Measurements from ENCODE around the gene TSEN2. TPM values are rescaled to one million over a fixed set of nuclear protein-coding genes. Genes with fewer than 3 reads are reported as not detected.

TSEN2 gene
- total and polyA plus RNA-seq, 5 donors from 2014 or later: 7.8 to 14.9 (median 9.6) TPM

GRCh38 chr3:12560505-12561190 is 76.4 kb downstream of the TSEN2 start:
- peak overlapping the region; percentile 1 to 90 (median 86) for H3K27ac Mint-ChIP-seq
- peak overlapping the region; percentile 40 for H3K4me3 ChIP-seq (ENCODE audit: low read depth, low read length)

GRCh38 chr3:12561397-12561796 is 77.1 kb downstream of the TSEN2 start:
- DNase-seq (no peak), ATAC-seq (ENCODE audit: low read depth in 2 of 2) (no peak)
- peaks cover 41 to 76% (median 60%) of the 10 kb centered on the region in 4 donors for H3K4me1 Mint-ChIP-seq
- H3K36me3 Mint-ChIP-seq: peaks cover 19% of the 10 kb centered on the region
- Histone ChIP-seq H3K27me3 (ENCODE audit: control insufficient read depth, insufficient read depth, low read length) (no peaks in the 10 kb centered on the region), H3K4me3 (ENCODE audit: low read depth, low read length) (no peak overlapping the region), H3K4me1 (ENCODE audit: control insufficient read depth, insufficient read depth, low read length, poor library complexity, severe bottlenecking) (peaks cover 54% of the 10 kb centered on the region), H3K9me3 (ENCODE audit: control insufficient read depth in 2 of 2, low read length in 2 of 2) (peaks cover 0 to 9% of the 10 kb centered on the region in 2 experiments), H3K36me3 (ENCODE audit: control insufficient read depth, insufficient read depth, low read length) (peaks cover 7% of the 10 kb centered on the region), H3K27ac (ENCODE audit: insufficient read depth, low read length, poor library complexity, severe bottlenecking) (peak overlapping the region; percentile 19)
- H3K27ac Mint-ChIP-seq: peak overlapping the region in 2 of 3 donors; percentile 86 to 90
- peak overlapping the region in 3 of 4 donors; percentile 33 to 58 (median 42) for H3K4me3 Mint-ChIP-seq
- H3K27me3 Mint-ChIP-seq: peaks cover 4% of the 10 kb centered on the region
- peaks cover 0 to 13% (median 3%) of the 10 kb centered on the region in 7 donors for H3K9me3 Mint-ChIP-seq

More at GRCh38 chr3:12560505-12561190, 76.4 kb downstream of the TSEN2 start:
- Mint-ChIP-seq H3K36me3 (peaks cover 14% of the 10 kb centered on the region), H3K9me3 (peaks cover 0 to 9% (median 3%) of the 10 kb centered on the region in 7 donors), H3K27me3 (peaks cover 11% of the 10 kb centered on the region), H3K4me3 (peak overlapping the region; percentile 41 to 64 (median 50)), H3K4me1 (peaks cover 40 to 79% (median 59%) of the 10 kb centered on the region in 4 donors)
- H3K4me1 ChIP-seq (ENCODE audit: control insufficient read depth, insufficient read depth, low read length, poor library complexity, severe bottlenecking): peaks cover 60% of the 10 kb centered on the region
- no peak overlapping the region for H3K27ac ChIP-seq (ENCODE audit: insufficient read depth, low read length, poor library complexity, severe bottlenecking)
- DNase-seq: peak in 2 of 3 donors; percentile 35 to 64
- ATAC-seq (ENCODE audit: low read depth in 2 of 2): no peak
- peaks cover 0 to 3% of the 10 kb centered on the region in 2 experiments for H3K9me3 ChIP-seq (ENCODE audit: control insufficient read depth in 2 of 2, low read length in 2 of 2)
- peaks cover 4% of the 10 kb centered on the region for H3K36me3 ChIP-seq (ENCODE audit: control insufficient read depth, insufficient read depth, low read length)
- no peaks in the 10 kb centered on the region for H3K27me3 ChIP-seq (ENCODE audit: control insufficient read depth, insufficient read depth, low read length)

- Mint-ChIP-seq H3K9me3 (peaks cover 0 to 15% (median 4%) of the 10 kb centered on the region in 7 donors), H3K27ac (peak overlapping the region in 1 of 3 donors; percentile 16), H3K27me3 (no peaks in the 10 kb centered on the region), H3K4me3 (no peak overlapping the region), H3K4me1 (peaks cover 45 to 71% (median 62%) of the 10 kb centered on the region in 4 donors), H3K36me3 (peaks cover 24% of the 10 kb centered on the region)
- Histone ChIP-seq H3K27me3 (ENCODE audit: control insufficient read depth, insufficient read depth, low read length) (no peaks in the 10 kb centered on the region), H3K9me3 (ENCODE audit: control insufficient read depth in 2 of 2, low read length in 2 of 2) (peaks cover 0 to 15% of the 10 kb centered on the region in 2 experiments), H3K4me1 (ENCODE audit: control insufficient read depth, insufficient read depth, low read length, poor library complexity, severe bottlenecking) (peaks cover 46% of the 10 kb centered on the region), H3K27ac (ENCODE audit: insufficient read depth, low read length, poor library complexity, severe bottlenecking) (no peak overlapping the region), H3K4me3 (ENCODE audit: low read depth, low read length) (peak overlapping the region; percentile 16), H3K36me3 (ENCODE audit: control insufficient read depth, insufficient read depth, low read length) (peaks cover 7% of the 10 kb centered on the region)
- ATAC-seq (ENCODE audit: low read depth in 2 of 2) (no peak), DNase-seq (no peak)
Observed at GRCh38 chr3:12562451-12562850, 78.2 kb downstream of the TSEN2 start.

GRCh38 chr3:12566976-12567375 is 82.7 kb downstream of the TSEN2 start:
- H3K4me1 Mint-ChIP-seq: peaks cover 20 to 41% (median 35%) of the 10 kb centered on the region in 4 donors
- H3K27ac Mint-ChIP-seq: no peak overlapping the region
- peaks cover 57% of the 10 kb centered on the region for H3K36me3 Mint-ChIP-seq

GRCh38 chr3:12568747-12569146 is 84.5 kb downstream of the TSEN2 start:
- no peak for ATAC-seq (ENCODE audit: low read depth in 2 of 2)
- Mint-ChIP-seq H3K27ac (peak overlapping the region in 2 of 3 donors; percentile 62 to 67), H3K36me3 (peaks cover 63% of the 10 kb centered on the region)

More at GRCh38 chr3:12566976-12567375, 82.7 kb downstream of the TSEN2 start:
- no peak for ATAC-seq (ENCODE audit: low read depth in 2 of 2)
- no peak overlapping the region for H3K27ac ChIP-seq (ENCODE audit: insufficient read depth, low read length, poor library complexity, severe bottlenecking)
- no peak overlapping the region for H3K4me3 ChIP-seq (ENCODE audit: low read depth, low read length)
- no peaks in the 10 kb centered on the region for H3K27me3 Mint-ChIP-seq
- DNase-seq: no peak
- H3K9me3 ChIP-seq (ENCODE audit: control insufficient read depth in 2 of 2, low read length in 2 of 2): peaks cover 0 to 15% of the 10 kb centered on the region in 2 experiments
- peak overlapping the region in 1 of 4 donors; percentile 18 for H3K4me3 Mint-ChIP-seq
- no peaks in the 10 kb centered on the region for H3K27me3 ChIP-seq (ENCODE audit: control insufficient read depth, insufficient read depth, low read length)
- peaks cover 40% of the 10 kb centered on the region for H3K36me3 ChIP-seq (ENCODE audit: control insufficient read depth, insufficient read depth, low read length)
- peaks cover 0 to 18% (median 4%) of the 10 kb centered on the region in 7 donors for H3K9me3 Mint-ChIP-seq
- H3K4me1 ChIP-seq (ENCODE audit: control insufficient read depth, insufficient read depth, low read length, poor library complexity, severe bottlenecking): peaks cover 2% of the 10 kb centered on the region

GRCh38 chr3:12569836-12570235 is 85.6 kb downstream of the TSEN2 start:
- H3K4me1 Mint-ChIP-seq: peaks cover 16 to 30% (median 20%) of the 10 kb centered on the region in 4 donors
- no peak overlapping the region for H3K27ac Mint-ChIP-seq
- peaks cover 66% of the 10 kb centered on the region for H3K36me3 Mint-ChIP-seq
- Histone ChIP-seq H3K36me3 (ENCODE audit: control insufficient read depth, insufficient read depth, low read length) (peaks cover 63% of the 10 kb centered on the region), H3K27me3 (ENCODE audit: control insufficient read depth, insufficient read depth, low read length) (no peaks in the 10 kb centered on the region), H3K4me1 (ENCODE audit: control insufficient read depth, insufficient read depth, low read length, poor library complexity, severe bottlenecking) (no peaks in the 10 kb centered on the region), H3K27ac (ENCODE audit: insufficient read depth, low read length, poor library complexity, severe bottlenecking) (no peak overlapping the region), H3K4me3 (ENCODE audit: low read depth, low read length) (no peak overlapping the region), H3K9me3 (ENCODE audit: control insufficient read depth in 2 of 2, low read length in 2 of 2) (peaks cover 0 to 15% of the 10 kb centered on the region in 2 experiments)
- ATAC-seq (ENCODE audit: low read depth in 2 of 2) (no peak), DNase-seq (no peak)
- H3K4me3 Mint-ChIP-seq: no peak overlapping the region
- no peaks in the 10 kb centered on the region for H3K27me3 Mint-ChIP-seq
- peaks cover 0 to 14% (median 4%) of the 10 kb centered on the region in 7 donors for H3K9me3 Mint-ChIP-seq

More at GRCh38 chr3:12568747-12569146, 84.5 kb downstream of the TSEN2 start:
- H3K9me3 ChIP-seq (ENCODE audit: control insufficient read depth in 2 of 2, low read length in 2 of 2): peaks cover 0 to 15% of the 10 kb centered on the region in 2 experiments
- no peak overlapping the region for H3K4me3 ChIP-seq (ENCODE audit: low read depth, low read length)
- Mint-ChIP-seq H3K27me3 (no peaks in the 10 kb centered on the region), H3K9me3 (peaks cover 0 to 18% (median 4%) of the 10 kb centered on the region in 7 donors), H3K4me3 (no peak overlapping the region), H3K4me1 (peaks cover 16 to 35% (median 26%) of the 10 kb centered on the region in 4 donors)
- peaks cover 56% of the 10 kb centered on the region for H3K36me3 ChIP-seq (ENCODE audit: control insufficient read depth, insufficient read depth, low read length)
- H3K27me3 ChIP-seq (ENCODE audit: control insufficient read depth, insufficient read depth, low read length): no peaks in the 10 kb centered on the region
- H3K4me1 ChIP-seq (ENCODE audit: control insufficient read depth, insufficient read depth, low read length, poor library complexity, severe bottlenecking): no peaks in the 10 kb centered on the region
- no peak overlapping the region for H3K27ac ChIP-seq (ENCODE audit: insufficient read depth, low read length, poor library complexity, severe bottlenecking)
- DNase-seq: no peak

GRCh38 chr3:12571986-12572385 is 87.7 kb downstream of the TSEN2 start:
- H3K9me3 ChIP-seq (ENCODE audit: control insufficient read depth in 2 of 2, low read length in 2 of 2): peaks cover 0 to 7% of the 10 kb centered on the region in 2 experiments
- H3K27me3 Mint-ChIP-seq: no peaks in the 10 kb centered on the region
- H3K27ac ChIP-seq (ENCODE audit: insufficient read depth, low read length, poor library complexity, severe bottlenecking): no peak overlapping the region
- peaks cover 73% of the 10 kb centered on the region for H3K36me3 Mint-ChIP-seq
- DNase-seq (no peak), ATAC-seq (ENCODE audit: low read depth in 2 of 2) (no peak)
- H3K27me3 ChIP-seq (ENCODE audit: control insufficient read depth, insufficient read depth, low read length): no peaks in the 10 kb centered on the region
- H3K4me1 Mint-ChIP-seq: peaks cover 7 to 16% (median 12%) of the 10 kb centered on the region in 4 donors
- no peak overlapping the region for H3K4me3 Mint-ChIP-seq
- H3K36me3 ChIP-seq (ENCODE audit: control insufficient read depth, insufficient read depth, low read length): peaks cover 81% of the 10 kb centered on the region
- no peak overlapping the region for H3K4me3 ChIP-seq (ENCODE audit: low read depth, low read length)
- peaks cover 0 to 8% (median 1%) of the 10 kb centered on the region in 7 donors for H3K9me3 Mint-ChIP-seq
- H3K27ac Mint-ChIP-seq: peak overlapping the region in 2 of 3 donors; percentile 25 to 58
- H3K4me1 ChIP-seq (ENCODE audit: control insufficient read depth, insufficient read depth, low read length, poor library complexity, severe bottlenecking): no peaks in the 10 kb centered on the region
